ENCODE data around the gene LRRTM4.

LRRTM4 gene

GRCh38 chr2:76870011-76870410, 652.2 kb downstream of the LRRTM4 start:
- no peak for TF ChIP-seq CTCF (IDR thresholded peaks at IDR 0.05; ENCODE audit: low read depth, low read length)
- H3K4me3 ChIP-seq (ENCODE audit: low read depth, low read length) = no peak overlapping the region

GRCh38 chr2:76867854-76868253, 654.3 kb downstream of the LRRTM4 start:
- H3K4me3 ChIP-seq (ENCODE audit: low read depth, low read length) = no peak overlapping the region
- no peak for TF ChIP-seq CTCF (IDR thresholded peaks at IDR 0.05; ENCODE audit: low read depth, low read length)

- TF ChIP-seq CTCF (IDR thresholded peaks at IDR 0.05; ENCODE audit: low read depth, low read length) = no peak
- H3K4me3 ChIP-seq (ENCODE audit: low read depth, low read length) = no peak overlapping the region
Measured at GRCh38 chr2:76866464-76866863, 655.7 kb downstream of the LRRTM4 start.

- no peak overlapping the region for H3K4me3 ChIP-seq (ENCODE audit: low read depth, low read length)
- no peak for TF ChIP-seq CTCF (IDR thresholded peaks at IDR 0.05; ENCODE audit: low read depth, low read length)
Measured at GRCh38 chr2:76862901-76863300, 659.3 kb downstream of the LRRTM4 start.

- no peak for TF ChIP-seq CTCF (IDR thresholded peaks at IDR 0.05; ENCODE audit: low read depth, low read length)
- no peak overlapping the region for H3K4me3 ChIP-seq (ENCODE audit: low read depth, low read length)
Measured at GRCh38 chr2:76861708-76862107, 660.5 kb downstream of the LRRTM4 start.

- H3K4me3 ChIP-seq (ENCODE audit: low read depth, low read length) = no peak overlapping the region
- TF ChIP-seq CTCF (IDR thresholded peaks at IDR 0.05; ENCODE audit: low read depth, low read length) = no peak
Measured at GRCh38 chr2:76851000-76851399, 671.2 kb downstream of the LRRTM4 start.

GRCh38 chr2:76849086-76849485, 673.1 kb downstream of the LRRTM4 start:
- TF ChIP-seq CTCF (IDR thresholded peaks at IDR 0.05; ENCODE audit: low read depth, low read length) = no peak
- H3K4me3 ChIP-seq (ENCODE audit: low read depth, low read length) = no peak overlapping the region
